ENCODE data around the gene FASN. TPM values are rescaled to one million over a fixed set of nuclear protein-coding genes. Genes with fewer than 3 reads are reported as not detected.

FASN gene
- total and polyA plus RNA-seq, 9 donors, result 1.3 to 168 (median 42.7) TPM

- Histone ChIP-seq H3K4me3 (no peak overlapping the region), H3K27me3 (no peaks in the 10 kb centered on the region), H3K36me3 (no peaks in the 10 kb centered on the region), H3K9me3 (no peaks in the 10 kb centered on the region), H3K27ac (no peak overlapping the region), H3K4me1 (ENCODE audit: insufficient read depth) (no peaks in the 10 kb centered on the region)
- TF ChIP-seq CTCF (IDR thresholded peaks at IDR 0.05) (no peak), EP300 (IDR thresholded peaks at IDR 0.05) (no peak), POLR2A (IDR thresholded peaks at IDR 0.05) (no peak)
- peak; percentile 17 to 42 (median 27) for DNase-seq
- intact Hi-C loops (cut with DNase I), result no loop called here
- WGBS, 3 donors, result 44 to 54% (median 54%) methylated on average over 22 to 24 of the region's 24 CpGs
These were observed 8.0 kb upstream of the FASN start for GRCh38 chr17:82105882-82106687.

GRCh38 chr17:82105417-82105881 lies 7.4 kb upstream of the FASN start:
- H3K36me3 ChIP-seq, result no peaks in the 10 kb centered on the region
- TF ChIP-seq EP300 (IDR thresholded peaks at IDR 0.05) (no peak), POLR2A (IDR thresholded peaks at IDR 0.05) (no peak), CTCF (IDR thresholded peaks at IDR 0.05) (no peak)
- intact Hi-C loops (cut with DNase I), result no loop called here
- H3K4me3 ChIP-seq, result no peak overlapping the region
- H3K4me1 ChIP-seq (ENCODE audit: insufficient read depth), result no peaks in the 10 kb centered on the region
- 82 to 86% (median 84%) methylated on average over 13 of the region's 13 CpGs for WGBS, 3 donors
- no peaks in the 10 kb centered on the region for H3K27me3 ChIP-seq
- H3K9me3 ChIP-seq, result no peaks in the 10 kb centered on the region
- H3K27ac ChIP-seq, result peak overlapping the region in 1 of 2 donors; percentile 74
- peak in 4 of 5 donors; percentile 15 to 38 (median 31) for DNase-seq

- Histone ChIP-seq H3K4me3 (no peak overlapping the region), H3K27ac (peak overlapping the region in 1 of 2 donors; percentile 74)
These were observed 6.9 kb upstream of the FASN start for GRCh38 chr17:82104797-82105416.

More at GRCh38 chr17:82104797-82105416, 6.9 kb upstream of the FASN start:
- H3K27me3 ChIP-seq, result no peaks in the 10 kb centered on the region
- intact Hi-C loops (cut with DNase I), result no loop called here
- WGBS, 3 donors, result 92 to 97% (median 94%) methylated on average over 8 to 11 of the region's 11 CpGs
- TF ChIP-seq CTCF (IDR thresholded peaks at IDR 0.05) (no peak), EP300 (IDR thresholded peaks at IDR 0.05) (no peak), POLR2A (IDR thresholded peaks at IDR 0.05) (no peak)
- no peaks in the 10 kb centered on the region for H3K4me1 ChIP-seq (ENCODE audit: insufficient read depth)
- no peaks in the 10 kb centered on the region for H3K9me3 ChIP-seq
- H3K36me3 ChIP-seq, result no peaks in the 10 kb centered on the region
- DNase-seq, result peak in 1 of 5 donors; percentile 25

Data from ovary (tissue), 9 donors.